ENCODE measurements around the gene MEX3A.
"Not testable (repeated sequence)": the region's sequence is repeated elsewhere in the genome, so short reads cannot be mapped to it uniquely, and the experiment has no call there.

The MEX3A gene

DNA sequence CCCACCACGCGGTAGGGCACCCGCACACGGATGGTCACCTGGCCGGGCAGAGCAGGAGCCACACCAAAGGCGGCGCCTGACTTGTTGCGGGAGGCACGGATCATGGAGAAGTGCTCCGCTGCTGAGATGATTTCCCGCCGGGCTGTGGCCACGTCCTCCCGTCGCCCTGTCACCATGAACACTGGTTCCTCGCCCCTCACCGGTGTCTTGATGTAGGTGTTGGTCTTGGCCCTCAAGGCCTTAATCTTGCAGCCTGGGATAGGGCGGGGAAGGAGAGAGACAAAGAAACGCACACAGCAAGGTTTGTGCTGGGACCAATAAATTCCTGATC lies 4.9 kb downstream of the MEX3A start:
- DNase-seq = no peak

DNA sequence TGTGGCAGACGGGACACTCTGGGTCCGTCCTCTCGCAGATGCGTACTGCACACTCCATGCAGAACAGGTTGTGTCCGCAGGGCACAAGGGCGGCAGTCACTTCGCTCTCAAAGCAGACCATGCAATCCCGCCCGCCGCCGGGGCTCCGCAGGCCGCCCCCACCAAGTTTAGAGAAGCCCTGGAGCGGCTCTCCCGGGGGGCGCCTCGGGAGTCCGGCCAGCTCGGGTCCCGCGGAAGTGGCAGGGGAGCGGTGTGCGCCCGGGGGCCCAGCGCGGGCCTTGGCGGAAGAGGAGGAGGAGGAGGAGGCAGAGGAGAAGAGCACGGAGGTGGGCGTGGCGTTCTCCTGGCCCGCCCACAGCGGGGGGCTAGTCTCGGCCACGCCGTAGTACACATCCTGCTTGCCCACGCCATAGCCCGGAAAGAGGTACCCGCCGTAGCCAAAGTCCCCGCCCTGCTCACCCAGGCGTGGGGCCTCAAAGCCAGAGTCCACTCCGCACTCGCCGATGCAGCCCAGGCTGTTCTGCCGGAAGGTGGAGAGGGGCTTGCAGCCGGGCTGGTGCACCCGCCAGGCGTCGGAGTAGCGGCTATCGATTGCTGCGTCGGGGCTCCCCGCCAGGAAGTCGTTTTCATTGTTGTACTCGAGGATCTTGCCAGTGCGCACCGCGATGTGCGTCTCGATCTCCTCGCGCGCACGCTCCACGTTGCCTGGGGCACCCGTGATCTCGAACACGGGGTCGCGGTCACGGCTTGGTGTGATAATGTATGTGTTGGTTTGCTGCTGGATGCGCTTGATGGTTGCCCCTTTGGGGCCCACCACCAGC lies 5.4 kb downstream of the MEX3A start:
- DNase-seq = no peak

DNA sequence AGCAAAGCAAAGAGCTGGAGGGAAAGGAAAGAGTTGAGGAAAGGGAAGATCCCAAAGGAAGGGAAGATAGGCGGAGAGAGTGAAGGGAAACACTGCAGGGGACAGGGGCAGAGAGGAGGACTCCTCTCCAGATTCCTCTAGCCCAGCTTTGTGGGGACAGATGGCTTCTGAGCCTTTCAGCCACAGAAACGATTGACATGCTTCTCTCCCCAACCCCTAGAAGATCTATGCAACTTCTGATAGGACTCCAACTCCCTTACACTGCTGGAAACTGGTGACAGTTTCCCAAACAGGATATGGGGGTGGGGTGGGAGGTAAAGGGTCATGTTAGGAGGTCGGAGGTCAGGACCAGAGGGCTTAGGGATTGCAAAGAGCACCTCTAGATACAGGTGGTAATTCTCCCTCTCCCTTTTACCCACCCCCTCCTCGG lies 6.5 kb downstream of the MEX3A start:
- DNase-seq = no peak

DNA sequence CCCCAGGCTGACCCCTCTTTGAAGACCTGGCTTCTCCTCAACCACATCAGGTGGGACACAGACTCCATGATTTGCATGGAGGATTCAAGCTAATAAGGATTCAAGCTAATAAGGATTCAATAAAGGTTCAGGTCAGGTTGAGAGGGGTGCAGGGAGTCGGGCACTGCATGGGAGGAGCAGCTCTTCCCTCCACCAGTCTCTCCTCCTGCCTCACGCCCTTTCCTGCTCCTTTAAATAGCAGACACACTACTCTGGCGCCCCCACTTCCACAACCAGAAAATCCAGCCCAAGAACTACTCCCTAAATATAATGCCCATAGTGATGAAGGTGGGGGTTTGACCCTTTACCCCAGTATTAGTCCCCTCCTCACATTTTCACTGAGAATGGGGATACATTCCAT lies 7.1 kb downstream of the MEX3A start:
- DNase-seq = no peak

DNA sequence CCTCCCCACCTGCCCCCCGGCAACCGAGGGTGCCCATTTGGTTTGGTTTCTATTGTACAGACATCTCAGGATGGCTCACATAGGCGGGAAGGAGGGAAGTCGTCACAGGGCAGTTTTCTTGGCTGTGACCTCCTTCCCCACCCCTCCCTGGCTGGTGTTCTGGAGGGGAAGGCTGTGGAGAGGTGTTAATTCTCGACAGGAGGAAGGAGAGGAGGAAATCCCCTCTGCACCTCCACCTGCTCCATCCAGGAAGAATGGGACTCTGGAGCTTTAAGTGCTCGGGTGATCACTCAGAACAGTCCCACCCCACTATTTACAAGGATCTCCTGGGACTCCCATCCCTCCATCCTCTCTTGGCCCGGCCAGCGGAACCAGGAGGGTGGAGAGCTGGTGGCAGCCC lies 7.6 kb downstream of the MEX3A start:
- no peak for DNase-seq

DNA sequence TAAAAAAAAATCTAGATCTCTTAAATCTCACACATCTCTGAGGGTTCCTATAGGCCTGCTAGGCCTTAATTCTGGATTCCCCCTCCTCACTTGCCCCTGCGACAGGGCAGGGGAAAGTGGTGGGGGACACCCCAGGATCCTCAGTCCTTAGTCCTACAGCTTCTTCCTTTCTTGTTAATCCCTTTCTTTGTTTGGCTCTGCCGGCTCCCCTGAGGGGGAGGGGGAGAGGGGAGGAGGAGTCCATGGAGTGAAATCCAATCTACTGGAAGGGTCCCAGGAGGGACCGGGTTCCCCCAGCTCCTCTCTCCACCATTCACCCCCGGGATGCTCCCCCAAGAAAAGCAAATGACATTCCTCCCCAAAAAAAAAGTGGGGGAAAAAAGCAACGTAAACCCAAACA lies 8.5 kb downstream of the MEX3A start:
- DNase-seq = no peak

DNA sequence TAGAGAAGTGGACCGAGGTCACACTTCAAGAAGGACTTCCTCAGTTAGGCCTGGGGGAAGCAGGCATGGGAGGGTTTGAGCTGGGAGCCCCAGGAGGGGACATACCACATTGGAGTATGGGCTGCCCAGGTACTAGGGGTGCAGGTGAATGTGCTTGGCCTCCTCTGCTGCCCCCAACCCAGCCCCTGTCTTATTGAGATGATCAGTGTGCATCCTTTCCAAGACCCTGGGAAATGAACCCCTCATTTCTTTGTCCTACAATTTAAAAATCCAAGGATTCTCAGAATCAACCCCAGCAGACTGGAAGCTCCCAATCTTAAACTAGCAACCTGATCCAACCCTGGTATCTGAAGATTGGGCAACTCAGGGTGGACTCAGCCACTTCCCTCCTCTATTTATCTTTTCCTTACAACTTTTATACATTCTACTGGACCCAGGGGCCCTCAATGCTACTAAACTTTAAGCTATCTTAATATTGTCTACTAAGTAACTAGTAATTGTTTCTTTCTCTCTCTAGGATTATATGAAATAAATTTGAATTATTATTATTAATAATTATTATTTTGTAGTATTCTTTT lies 9.1 kb downstream of the MEX3A start:
- no peak for DNase-seq

DNA sequence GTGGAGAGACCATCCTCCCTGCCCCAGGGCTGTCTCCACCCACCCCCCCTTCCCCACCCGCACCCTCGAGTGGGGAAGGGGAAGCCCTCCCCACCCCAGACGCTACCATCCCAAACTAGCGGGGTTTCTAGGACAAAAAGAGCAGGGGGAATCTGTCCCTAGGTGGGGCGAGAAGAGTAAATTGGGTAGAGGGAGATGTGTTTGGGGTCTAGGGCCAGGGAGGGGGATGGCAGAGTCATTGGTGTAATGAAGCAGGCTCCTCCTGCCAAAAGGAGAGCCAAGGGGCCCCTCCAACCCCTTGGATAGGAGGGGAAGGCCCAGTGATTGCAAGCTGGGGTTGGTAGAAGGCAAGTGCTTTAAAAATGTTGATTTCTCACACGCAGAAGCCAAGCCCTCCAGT lies 10.0 kb downstream of the MEX3A start:
- no peak for DNase-seq

DNA sequence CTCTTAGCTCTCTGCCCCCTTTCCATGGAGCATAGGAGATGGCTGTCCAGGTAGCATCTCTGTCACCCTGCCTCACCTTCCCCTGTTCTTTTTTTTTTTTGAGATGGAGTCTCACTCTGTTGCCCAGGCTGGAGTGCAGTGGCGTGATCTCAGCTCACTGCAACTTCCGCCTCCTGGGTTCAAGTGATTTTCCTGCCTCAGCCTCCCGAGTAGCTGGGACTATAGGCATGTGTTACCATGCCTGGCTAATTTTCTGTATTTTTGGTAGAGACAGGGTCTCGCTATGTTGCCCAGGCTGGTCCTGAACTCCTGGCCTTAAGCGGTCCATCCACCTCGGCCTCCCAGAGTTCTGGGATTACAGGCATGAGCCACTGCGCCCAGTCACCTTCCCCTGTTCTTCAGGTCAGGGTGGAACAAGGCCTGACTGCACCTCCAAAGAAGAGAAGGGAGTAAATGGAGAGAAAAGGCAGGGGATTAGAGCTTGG lies 10.9 kb downstream of the MEX3A start:
- not testable (repeated sequence) for DNase-seq

DNA sequence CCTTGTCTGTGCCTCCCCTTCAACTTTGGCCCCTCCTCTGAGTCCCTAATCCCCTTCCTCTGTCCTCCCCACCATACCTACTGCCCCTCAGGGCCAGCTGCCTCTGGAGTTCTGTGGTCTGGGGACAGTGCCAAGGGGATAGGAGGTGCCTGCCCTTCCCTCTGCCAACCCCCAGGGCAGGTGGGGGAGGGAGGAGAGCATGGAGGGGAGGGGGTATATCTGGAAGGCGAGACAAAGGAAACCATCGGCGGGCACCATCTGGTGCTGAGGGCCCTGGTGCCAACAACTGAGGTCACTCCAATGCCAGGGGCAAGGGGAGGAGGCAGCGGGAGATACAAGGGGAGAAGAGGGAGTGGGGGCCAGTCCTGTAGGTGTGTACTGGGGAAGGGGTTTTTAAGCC lies 11.7 kb downstream of the MEX3A start:
- DNase-seq = no peak

DNA sequence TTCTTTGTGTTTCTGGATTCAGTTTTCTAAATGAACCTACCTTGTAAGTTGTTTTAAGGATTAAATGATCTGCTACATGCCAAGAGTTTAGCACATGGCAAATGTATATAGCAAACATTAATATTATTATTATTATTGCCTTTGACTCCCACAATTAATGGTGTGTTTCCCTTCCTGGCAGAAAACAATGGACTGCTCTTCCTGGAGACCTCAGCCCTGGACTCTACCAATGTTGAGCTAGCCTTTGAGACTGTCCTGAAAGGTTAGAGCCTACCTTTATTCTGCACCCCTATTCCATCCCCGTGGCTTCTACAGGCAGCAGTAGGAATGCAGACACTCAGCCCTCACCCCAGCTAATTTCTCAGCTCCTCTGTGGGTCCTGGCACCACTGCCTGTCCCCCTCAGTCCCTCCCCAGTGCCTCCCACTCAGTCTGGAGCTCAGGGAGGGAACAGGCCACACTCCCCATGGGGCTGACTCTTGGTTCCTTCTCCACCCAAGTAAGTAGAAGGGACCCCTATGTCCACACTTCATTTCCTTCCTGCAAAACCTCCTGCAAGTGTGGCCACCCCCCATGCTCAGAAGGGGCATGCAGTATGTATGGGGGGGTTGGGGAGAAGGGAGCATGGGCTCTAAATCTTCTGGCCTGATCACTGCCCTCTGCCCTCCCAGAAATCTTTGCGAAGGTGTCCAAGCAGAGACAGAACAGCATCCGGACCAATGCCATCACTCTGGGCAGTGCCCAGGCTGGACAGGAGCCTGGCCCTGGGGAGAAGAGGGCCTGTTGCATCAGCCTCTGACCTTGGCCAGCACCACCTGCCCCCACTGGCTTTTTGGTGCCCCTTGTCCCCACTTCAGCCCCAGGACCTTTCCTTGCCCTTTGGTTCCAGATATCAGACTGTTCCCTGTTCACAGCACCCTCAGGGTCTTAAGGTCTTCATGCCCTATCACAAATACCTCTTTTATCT lies 12.5 kb downstream of the MEX3A start:
- DNase-seq = no peak

DNA sequence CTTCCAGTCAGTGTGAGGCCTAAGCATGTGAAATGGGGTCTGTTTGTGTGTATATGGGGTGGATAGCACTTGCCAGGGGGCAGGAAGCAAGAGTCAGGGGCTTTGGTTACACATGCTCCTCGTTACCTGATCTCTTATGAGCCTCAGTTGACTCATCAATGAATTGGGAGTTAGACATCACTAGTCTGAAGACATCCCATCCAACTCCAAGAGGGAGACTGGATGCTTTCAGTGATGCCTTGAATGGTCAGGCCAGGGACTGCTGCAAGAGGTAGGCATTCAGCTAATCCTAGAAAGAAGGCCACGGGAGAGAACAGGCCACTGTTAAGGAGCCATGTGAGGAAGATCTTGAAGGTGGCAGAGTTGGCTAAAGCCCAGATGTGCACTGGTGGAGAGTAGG lies 15.0 kb downstream of the MEX3A start:
- DNase-seq = no peak

DNA sequence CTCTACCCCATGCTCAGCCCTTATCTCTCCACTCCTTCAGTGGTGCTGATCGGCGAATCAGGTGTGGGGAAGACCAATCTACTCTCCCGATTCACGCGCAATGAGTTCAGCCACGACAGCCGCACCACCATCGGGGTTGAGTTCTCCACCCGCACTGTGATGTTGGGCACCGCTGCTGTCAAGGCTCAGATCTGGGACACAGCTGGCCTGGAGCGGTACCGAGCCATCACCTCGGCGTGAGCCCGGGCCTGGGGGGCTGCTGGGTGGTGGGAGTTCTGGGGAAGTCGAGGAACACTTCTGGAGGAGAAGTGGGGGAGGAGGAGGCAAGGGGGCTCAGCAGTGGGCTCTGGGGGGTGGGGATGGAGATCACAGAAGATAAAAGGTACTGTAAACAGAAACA lies 16.4 kb downstream of the MEX3A start:
- no peak for DNase-seq

DNA sequence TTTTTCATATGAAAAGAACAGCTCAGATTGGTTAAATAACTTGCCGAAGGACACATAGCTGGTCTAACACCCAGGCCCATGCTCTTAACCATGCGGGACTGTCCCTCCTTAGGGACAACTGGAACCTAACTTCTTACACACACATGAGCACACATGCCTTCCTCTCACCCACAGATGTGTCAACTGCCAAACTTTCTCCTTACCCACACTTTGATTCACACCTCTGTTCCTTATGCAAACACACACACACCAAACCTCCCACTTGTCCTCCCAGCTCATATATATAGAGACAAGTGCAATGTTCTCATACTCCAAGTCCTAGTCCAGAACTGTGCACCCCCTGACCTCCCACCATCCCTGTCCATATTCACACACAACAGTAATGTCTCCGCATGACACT lies 17.1 kb downstream of the MEX3A start:
- no peak for DNase-seq

DNA sequence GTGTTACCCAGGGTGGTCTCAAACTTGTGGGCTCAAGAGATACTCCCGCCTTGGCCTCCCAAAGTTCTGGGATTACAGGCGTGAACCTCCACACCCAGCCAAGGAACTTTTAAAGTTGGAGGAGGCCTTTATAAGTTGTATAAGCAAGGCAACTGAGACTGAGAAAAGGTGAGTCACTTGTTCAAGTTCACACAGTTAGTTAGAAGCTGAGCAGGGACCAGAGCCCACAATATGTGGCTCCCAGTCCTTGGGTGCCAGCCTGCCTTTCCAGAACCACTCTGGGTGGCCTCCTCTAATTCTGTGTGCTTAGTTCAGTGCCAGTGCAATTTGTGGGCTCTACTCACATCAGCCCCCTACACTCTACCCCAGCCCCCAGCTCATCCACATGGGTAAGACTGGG lies 17.6 kb downstream of the MEX3A start:
- DNase-seq = no peak

DNA sequence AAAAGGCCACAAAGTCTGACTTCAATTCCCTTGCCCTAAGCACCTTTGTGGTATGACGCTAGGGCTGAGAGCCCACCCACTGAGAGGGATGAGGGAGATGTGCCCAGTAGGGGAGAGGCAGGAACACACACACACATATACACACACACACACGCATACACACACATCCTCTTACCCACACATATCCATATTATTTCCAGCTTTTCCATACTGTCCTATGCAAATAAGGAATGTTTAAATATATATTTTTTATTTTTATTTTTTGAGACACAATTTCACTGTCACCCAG lies 18.3 kb downstream of the MEX3A start:
- no peak for DNase-seq

DNA sequence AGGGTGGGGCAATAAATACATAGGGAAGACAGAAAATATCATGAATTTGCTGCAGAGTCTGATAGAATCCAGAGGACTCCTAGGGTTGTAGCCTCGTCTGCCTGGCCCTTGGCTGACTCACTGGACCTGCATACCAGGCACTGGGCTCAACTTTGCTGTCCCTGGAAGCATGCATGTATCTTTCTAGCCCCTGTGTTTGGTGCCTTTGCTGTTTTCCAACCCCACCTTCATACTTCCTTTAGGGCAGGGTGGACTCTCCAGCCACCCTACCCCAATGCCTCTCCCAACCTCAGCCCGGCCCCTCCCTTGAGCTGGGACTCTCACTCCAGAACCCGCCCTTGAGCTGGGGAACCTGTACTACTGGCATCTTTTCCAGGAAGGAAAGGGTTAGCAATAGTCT lies 20.1 kb downstream of the MEX3A start:
- DNase-seq = no peak

DNA sequence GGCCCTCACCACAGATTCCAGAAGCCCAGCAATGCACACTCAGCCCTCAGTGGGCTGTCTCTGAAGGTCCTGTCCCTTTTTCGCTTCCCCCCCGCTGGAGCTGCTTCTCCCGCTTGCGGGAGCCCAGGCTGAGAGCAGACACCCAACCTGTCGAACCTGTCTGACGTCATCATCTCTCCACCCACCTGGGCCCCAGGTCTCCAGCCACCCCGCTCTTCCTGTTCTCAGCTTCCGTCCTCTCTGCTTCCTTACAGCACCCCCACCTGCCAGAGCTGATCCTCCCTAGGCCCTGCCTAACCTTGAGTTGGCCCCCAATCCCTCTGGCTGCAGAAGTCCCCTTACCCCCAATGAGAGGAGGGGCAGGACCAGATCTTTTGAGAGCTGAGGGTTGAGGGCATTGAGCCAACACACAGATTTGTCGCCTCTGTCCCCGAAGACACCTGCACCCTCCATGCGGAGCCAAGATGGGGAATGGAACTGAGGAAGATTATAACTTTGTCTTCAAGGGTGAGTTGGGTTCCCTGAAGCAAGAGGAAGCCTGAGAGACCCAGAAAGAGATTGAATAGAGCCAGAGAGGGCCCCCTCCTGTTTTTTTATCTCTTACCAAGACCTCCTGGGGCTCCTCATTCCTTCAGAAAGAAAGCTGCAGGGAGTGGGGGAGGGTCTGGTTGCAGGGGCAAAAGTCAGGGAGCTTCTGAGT lies 21.2 kb downstream of the MEX3A start, which contains the start of gene RAB25:
RAB25 (plus strand) TSS at position 224 of the 700 bp plus-strand sequence; CDS start at position 465, 241 bp downstream.
- no peak for DNase-seq

DNA sequence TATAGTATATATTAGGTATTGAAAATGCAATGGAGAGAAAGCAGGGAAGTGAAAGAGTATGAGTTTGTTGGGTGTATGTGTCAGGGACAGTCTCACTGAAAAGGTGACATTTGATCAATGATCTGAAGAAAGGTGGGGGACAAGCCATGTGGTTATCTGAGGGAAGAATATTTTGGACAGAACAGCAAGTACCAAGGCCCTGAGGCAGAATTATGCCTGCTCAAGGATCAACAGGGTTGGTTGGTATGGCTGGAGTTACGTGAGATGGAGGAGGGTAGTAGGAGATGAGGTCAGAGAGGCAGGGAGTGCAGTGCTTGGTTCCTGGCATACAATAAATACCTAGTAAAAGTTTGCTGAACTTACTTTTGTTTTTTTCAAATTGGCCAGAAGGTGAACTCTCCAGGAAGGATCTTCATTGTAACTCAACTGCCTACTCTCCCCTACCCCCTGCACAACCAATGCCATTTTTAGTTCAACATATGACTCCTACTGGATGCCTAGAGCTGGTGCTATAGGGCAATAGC lies 25.9 kb downstream of the MEX3A start:
- no peak for DNase-seq

DNA sequence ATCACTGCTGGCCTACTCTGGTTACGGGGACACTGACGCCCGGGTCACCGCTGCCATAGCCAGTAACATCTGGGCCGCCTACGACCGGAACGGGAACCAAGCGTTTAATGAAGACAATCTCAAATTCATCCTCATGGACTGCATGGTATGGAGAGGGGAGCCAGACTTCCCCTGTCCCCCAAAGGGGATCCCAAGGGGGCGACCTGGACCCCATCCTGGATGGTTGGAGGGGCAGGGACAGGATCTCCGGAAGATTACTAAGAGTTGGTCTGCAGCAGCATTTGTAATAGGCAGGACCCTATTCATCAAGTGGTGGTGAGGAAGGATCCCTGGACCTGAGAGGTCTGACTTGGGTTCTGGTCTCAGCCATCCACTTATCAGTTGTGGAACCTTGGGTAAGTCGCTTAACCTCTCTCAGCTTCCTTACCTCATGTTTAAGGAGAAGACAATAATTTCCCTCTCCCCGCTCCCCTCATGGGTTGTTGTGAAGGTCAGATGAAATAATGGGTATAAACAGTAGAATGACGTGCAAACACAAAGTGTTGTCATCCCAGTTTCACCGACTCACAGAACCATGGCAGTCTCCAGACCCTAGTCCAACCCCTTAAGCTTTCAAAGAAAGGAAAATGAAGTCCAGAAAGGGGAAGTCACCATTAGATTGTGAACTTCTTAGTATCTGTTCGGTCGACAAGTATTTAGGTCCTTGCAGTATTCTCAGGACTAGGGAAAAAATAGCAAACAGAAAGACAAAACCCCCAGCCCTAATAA lies 26.8 kb downstream of the MEX3A start:
- DNase-seq = no peak

DNA sequence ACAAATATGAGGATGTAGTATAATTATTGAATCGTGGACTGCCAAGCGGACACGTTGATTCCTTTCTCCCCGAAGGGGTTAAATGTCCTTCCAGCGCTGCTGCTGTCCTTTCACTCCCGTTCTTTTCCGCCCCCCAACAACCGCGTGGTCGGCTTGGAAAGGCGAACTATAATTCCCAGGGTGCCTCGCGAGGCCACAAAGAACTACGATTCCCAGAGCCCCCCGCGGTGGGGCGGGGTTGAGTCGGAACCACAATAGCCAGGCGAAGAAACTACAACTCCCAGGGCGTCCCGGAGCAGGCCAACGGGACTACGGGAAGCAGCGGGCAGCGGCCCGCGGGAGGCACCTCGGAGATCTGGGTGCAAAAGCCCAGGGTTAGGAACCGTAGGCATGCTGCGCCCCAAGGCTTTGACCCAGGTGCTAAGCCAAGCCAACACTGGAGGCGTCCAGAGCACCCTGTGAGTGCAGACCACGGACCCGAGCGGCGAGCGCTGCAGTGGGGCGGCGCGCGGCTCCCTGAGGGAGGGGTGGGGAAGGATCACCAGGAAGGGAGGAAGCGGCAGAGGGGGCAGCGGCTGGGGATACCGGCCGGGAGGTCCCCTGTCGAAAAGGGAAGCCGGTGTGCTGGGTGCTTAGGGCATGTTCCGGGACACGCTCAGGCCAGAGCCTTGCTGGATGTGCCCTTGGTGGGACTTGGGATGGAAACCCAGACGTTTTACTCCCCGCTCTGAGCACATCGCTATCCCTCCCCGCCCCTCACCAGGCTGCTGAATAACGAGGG lies 27.6 kb downstream of the MEX3A start, which contains the start of gene LAMTOR2:
LAMTOR2 (plus strand) TSS at position 283 of the 781 bp plus-strand sequence; CDS start at position 391, 108 bp downstream.
- peak; percentile 82 to 93 (median 88) for DNase-seq
